HUES48 (cell line): ENCODE results near the gene IGLL1.

Source experiments
- H3K27ac ChIP-seq: one replicate; pipeline ENCODE4 v1.7.0; 2013; ENCODE audit warnings: low read depth, low read length, inconsistent platforms
- H3K27me3 ChIP-seq: 2 replicates; pipeline ENCODE4 v1.6.1; 2013; ENCODE audit warnings: mild to moderate bottlenecking, low read length; ENCODE audit not compliant: control insufficient read depth, insufficient read depth
- H3K36me3 ChIP-seq: 2 replicates; pipeline ENCODE4 v1.6.1; 2013; ENCODE audit warnings: low read length; ENCODE audit not compliant: control insufficient read depth, insufficient read depth
- H3K4me1 ChIP-seq: 2 replicates; pipeline ENCODE4 v1.6.1; 2013; ENCODE audit warnings: mild to moderate bottlenecking, low read length; ENCODE audit not compliant: control insufficient read depth, insufficient read depth
- H3K4me3 ChIP-seq: 2 replicates; pipeline ENCODE4 v1.5.1; 2013; ENCODE audit warnings: mild to moderate bottlenecking, low read depth, low read length
- H3K9ac ChIP-seq: 2 replicates; pipeline ENCODE4 v1.6.1; 2013; ENCODE audit warnings: mild to moderate bottlenecking, low read depth, low read length, moderate library complexity
- H3K9me3 ChIP-seq: 2 replicates; pipeline ENCODE4 v1.6.1; 2013; ENCODE audit warnings: low read length; ENCODE audit not compliant: control insufficient read depth, insufficient read depth

Gene IGLL1

DNA sequence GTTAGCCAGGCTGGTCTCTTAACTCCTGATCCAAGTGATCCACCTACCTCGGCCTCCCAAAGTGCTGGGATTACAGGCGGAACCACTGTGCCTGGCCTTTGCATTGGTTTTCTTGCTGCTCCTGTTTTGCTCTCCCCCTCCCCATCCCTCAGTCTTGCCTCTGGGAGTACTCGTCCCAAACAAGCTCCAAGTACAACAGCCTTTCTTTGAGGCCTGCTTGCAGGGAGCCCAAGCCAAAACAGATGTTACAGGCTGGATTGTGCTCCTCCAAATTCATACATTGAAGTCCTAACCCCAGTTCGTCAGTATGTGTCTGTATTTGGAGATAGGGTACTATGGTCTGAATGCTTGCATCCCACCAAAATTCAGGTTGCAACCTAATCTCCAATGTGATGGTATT lies 8.6 kb downstream of the IGLL1 start:
- no peaks in the 10 kb centered on the region for H3K36me3 ChIP-seq
- no peak overlapping the region for H3K9ac ChIP-seq
- H3K4me3 ChIP-seq = no peak overlapping the region
- H3K27me3 ChIP-seq = peaks cover 18% of the 10 kb centered on the region
- H3K4me1 ChIP-seq = peaks cover 4% of the 10 kb centered on the region; the same call in 1 of the 2 replicates
- H3K27ac ChIP-seq = no peak overlapping the region
- no peaks in the 10 kb centered on the region for H3K9me3 ChIP-seq

- Histone ChIP-seq H3K9me3 (no peaks in the 10 kb centered on the region), H3K9ac (no peak overlapping the region), H3K27ac (no peak overlapping the region), H3K4me1 (peaks cover 4% of the 10 kb centered on the region; the same call in 1 of the 2 replicates), H3K27me3 (peaks cover 23% of the 10 kb centered on the region), H3K36me3 (no peaks in the 10 kb centered on the region), H3K4me3 (no peak overlapping the region)
These were observed 9.4 kb downstream of the IGLL1 start for GRCh38 chr22:23570681-23571080.

- H3K27me3 ChIP-seq = peaks cover 29% of the 10 kb centered on the region
- no peak overlapping the region for H3K4me3 ChIP-seq
- H3K9ac ChIP-seq = no peak overlapping the region
- H3K27ac ChIP-seq = no peak overlapping the region
- H3K36me3 ChIP-seq = no peaks in the 10 kb centered on the region
- H3K4me1 ChIP-seq = peaks cover 4% of the 10 kb centered on the region; the same call in 1 of the 2 replicates
- H3K9me3 ChIP-seq = no peaks in the 10 kb centered on the region
These were observed 10.4 kb downstream of the IGLL1 start for GRCh38 chr22:23569716-23570115.

DNA sequence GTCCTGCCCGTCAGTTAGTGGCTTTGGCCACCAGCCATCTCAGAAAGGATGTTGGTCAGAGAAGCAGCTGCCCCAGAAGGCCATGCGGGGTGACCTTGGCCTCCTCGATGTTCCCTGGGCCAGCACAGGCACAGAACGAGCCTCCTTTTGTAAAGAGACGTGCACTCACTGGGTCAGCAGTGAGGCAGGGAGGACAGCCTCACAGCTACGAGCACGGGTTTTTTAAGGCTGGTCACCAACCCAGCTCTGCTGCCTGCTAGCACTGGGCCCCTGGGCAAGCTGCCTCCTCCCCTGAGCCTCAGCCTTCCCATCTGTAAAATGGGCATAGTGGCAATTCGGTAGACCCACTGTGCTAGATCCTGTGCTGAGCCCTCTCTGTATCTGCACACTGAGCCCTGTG lies 10.8 kb downstream of the IGLL1 start:
- no peaks in the 10 kb centered on the region for H3K36me3 ChIP-seq

GRCh38 chr22:23566705-23567475 lies 13.2 kb downstream of the IGLL1 start:
- H3K4me1 ChIP-seq = peaks cover 4% of the 10 kb centered on the region; the same call in 1 of the 2 replicates
- H3K9me3 ChIP-seq = no peaks in the 10 kb centered on the region
- H3K27ac ChIP-seq = no peak overlapping the region
- peaks cover 34% of the 10 kb centered on the region for H3K27me3 ChIP-seq
- no peaks in the 10 kb centered on the region for H3K36me3 ChIP-seq
- no peak overlapping the region for H3K9ac ChIP-seq
- H3K4me3 ChIP-seq = peak overlapping the region; percentile 72; the same call in 1 of the 2 replicates

More for the DNA sequence above, 10.8 kb downstream of the IGLL1 start:
- Histone ChIP-seq H3K27me3 (peaks cover 32% of the 10 kb centered on the region), H3K27ac (no peak overlapping the region), H3K4me3 (no peak overlapping the region), H3K4me1 (peaks cover 4% of the 10 kb centered on the region; the same call in 1 of the 2 replicates), H3K9ac (no peak overlapping the region), H3K9me3 (no peaks in the 10 kb centered on the region)

DNA sequence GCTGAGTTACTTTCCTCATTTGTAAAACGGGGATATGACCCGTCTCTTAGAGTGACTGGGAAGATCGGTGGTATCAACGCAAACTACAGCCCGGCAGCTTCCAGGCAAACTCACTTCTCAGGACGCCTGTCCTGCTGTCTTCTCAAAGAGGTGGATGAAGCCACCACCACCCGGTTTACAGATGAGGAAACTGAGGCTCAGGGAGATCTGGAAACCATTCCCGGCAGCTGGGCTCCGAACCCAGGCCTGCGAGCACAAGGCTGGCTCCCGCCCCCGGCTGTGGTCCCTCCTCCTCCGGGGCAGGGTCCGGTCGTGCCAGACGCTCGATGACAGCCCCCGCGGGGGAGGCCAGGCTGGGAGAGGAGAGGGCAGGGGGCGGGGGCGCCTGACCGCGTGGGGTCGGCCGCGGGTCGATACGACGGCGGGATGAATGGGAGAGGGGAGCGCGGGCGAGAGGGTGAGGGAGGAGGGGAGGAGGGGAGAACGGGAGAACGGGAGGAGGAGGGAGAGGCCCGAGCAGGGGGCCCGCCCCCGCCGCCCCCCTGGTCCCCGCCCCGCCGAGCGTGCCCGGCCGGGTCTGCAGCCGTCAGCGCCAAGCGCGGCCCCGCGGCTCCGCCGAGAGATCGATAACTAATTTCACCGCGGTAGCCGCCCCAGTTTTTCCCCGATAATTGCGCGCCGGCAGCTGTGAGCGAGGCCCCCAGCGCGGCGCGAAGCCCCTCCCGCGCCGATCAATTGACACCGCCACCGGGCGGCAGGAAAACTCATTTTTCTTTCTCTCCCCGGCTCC lies 14.0 kb downstream of the IGLL1 start:
- Histone ChIP-seq H3K9me3 (no peaks in the 10 kb centered on the region), H3K4me1 (peaks cover 4% of the 10 kb centered on the region; the same call in 1 of the 2 replicates), H3K27me3 (peaks cover 34% of the 10 kb centered on the region), H3K4me3 (peak overlapping the region; percentile 72), H3K36me3 (no peaks in the 10 kb centered on the region), H3K27ac (no peak overlapping the region), H3K9ac (no peak overlapping the region)

- H3K9ac ChIP-seq = no peak overlapping the region
These were observed 14.7 kb downstream of the IGLL1 start for GRCh38 chr22:23565305-23565914.

GRCh38 chr22:23564276-23564675 lies 15.8 kb downstream of the IGLL1 start:
- no peak overlapping the region for H3K4me3 ChIP-seq
- no peaks in the 10 kb centered on the region for H3K9me3 ChIP-seq
- H3K36me3 ChIP-seq = no peaks in the 10 kb centered on the region
- peaks cover 4% of the 10 kb centered on the region; the same call in 1 of the 2 replicates for H3K4me1 ChIP-seq
- H3K27me3 ChIP-seq = peaks cover 34% of the 10 kb centered on the region
- no peak overlapping the region for H3K9ac ChIP-seq
- no peak overlapping the region for H3K27ac ChIP-seq

More at GRCh38 chr22:23565305-23565914, 14.7 kb downstream of the IGLL1 start:
- H3K4me1 ChIP-seq = peaks cover 4% of the 10 kb centered on the region; the same call in 1 of the 2 replicates
- H3K27me3 ChIP-seq = peaks cover 34% of the 10 kb centered on the region
- no peaks in the 10 kb centered on the region for H3K9me3 ChIP-seq
- peak overlapping the region; percentile 72 for H3K4me3 ChIP-seq
- no peak overlapping the region for H3K27ac ChIP-seq
- no peaks in the 10 kb centered on the region for H3K36me3 ChIP-seq

DNA sequence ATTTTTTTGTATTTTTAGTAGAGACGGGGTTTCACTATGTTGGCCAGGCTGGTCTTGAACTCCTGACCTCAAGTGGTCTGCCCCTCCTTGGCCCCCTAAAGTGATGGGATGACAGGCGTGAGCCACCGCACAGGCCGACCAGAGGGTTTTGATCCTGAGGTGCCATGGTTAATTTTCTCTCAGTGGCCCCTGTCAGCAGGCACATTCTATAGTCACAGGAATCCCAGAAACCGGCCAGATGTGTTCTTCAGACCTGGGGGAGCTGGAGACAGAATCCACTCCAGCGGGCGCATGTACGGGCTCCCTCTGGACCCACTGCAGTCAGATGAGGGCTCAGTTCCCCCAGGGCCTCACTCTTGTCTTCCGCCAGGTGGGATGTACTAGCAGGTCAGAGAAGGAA lies 17.0 kb downstream of the IGLL1 start:
- no peak overlapping the region for H3K27ac ChIP-seq
- no peak overlapping the region for H3K4me3 ChIP-seq
- H3K4me1 ChIP-seq = peaks cover 4% of the 10 kb centered on the region; the same call in 1 of the 2 replicates
- no peak overlapping the region for H3K9ac ChIP-seq
- no peaks in the 10 kb centered on the region for H3K9me3 ChIP-seq
- H3K36me3 ChIP-seq = no peaks in the 10 kb centered on the region
- peaks cover 30% of the 10 kb centered on the region for H3K27me3 ChIP-seq

DNA sequence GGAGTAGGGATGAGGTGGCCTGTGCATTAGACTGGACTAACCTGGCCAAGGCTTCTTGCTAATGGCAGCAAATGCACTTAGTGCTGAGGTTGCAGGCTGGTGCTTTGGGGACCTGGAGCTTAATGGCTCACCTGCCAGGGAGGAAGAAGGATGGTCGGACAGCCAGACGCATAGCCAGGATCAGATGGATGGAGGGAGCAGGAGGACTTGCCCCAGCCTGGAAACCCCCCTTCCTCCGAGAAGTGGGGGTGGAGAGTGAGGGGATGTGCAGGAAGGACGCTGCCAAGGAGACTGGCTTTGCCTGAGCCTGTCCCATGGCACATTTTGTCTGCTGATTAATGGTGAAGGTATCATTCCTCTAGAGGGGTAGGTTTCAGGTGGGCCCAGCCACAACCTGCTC lies 17.9 kb downstream of the IGLL1 start:
- H3K27ac ChIP-seq = no peak overlapping the region
- H3K9me3 ChIP-seq = no peaks in the 10 kb centered on the region
- H3K36me3 ChIP-seq = no peaks in the 10 kb centered on the region
- peaks cover 22% of the 10 kb centered on the region for H3K27me3 ChIP-seq
- H3K9ac ChIP-seq = no peak overlapping the region
- H3K4me1 ChIP-seq = peaks cover 4% of the 10 kb centered on the region; the same call in 1 of the 2 replicates
- H3K4me3 ChIP-seq = no peak overlapping the region
